ENCODE data around the gene SEC14L1. TPM values are rescaled to one million over a fixed set of nuclear protein-coding genes. Genes with fewer than 3 reads are reported as not detected.

The SEC14L1 gene
- total RNA-seq, 2 donors from 2014 or later = 48.2 to 54.0 TPM

GRCh38 chr17:77237232-77238008 lies 96.7 kb downstream of the SEC14L1 start:
- H3K4me3 ChIP-seq = no peak overlapping the region
- DNase-seq (ENCODE audit: low spot score) = no peak
- H3K4me1 ChIP-seq = peaks cover 0 to 14% of the 10 kb centered on the region in 2 donors
- TF ChIP-seq CTCF (IDR thresholded peaks at IDR 0.05) = no peak
- H3K27ac ChIP-seq = no peak overlapping the region
- H3K9me3 ChIP-seq = no peaks in the 10 kb centered on the region
- no peaks in the 10 kb centered on the region for H3K36me3 ChIP-seq
- H3K27me3 ChIP-seq = no peaks in the 10 kb centered on the region

GRCh38 chr17:77240976-77241375 lies 100.2 kb downstream of the SEC14L1 start:
- H3K4me3 ChIP-seq = no peak overlapping the region
- H3K36me3 ChIP-seq = no peaks in the 10 kb centered on the region
- no peak for DNase-seq (ENCODE audit: low spot score)
- H3K4me1 ChIP-seq = peaks cover 0 to 2% of the 10 kb centered on the region in 2 donors
- H3K27me3 ChIP-seq = no peaks in the 10 kb centered on the region
- no peaks in the 10 kb centered on the region for H3K9me3 ChIP-seq
- H3K27ac ChIP-seq = no peak overlapping the region
- no peak for TF ChIP-seq CTCF (IDR thresholded peaks at IDR 0.05)

- no peak for TF ChIP-seq CTCF (IDR thresholded peaks at IDR 0.05)
- Histone ChIP-seq H3K4me3 (no peak overlapping the region), H3K4me1 (peaks cover 0 to 10% of the 10 kb centered on the region in 2 donors), H3K27ac (no peak overlapping the region), H3K27me3 (no peaks in the 10 kb centered on the region), H3K9me3 (no peaks in the 10 kb centered on the region), H3K36me3 (no peaks in the 10 kb centered on the region)
- no peak for DNase-seq (ENCODE audit: low spot score)
Observed at GRCh38 chr17:77242118-77242851, 101.5 kb downstream of the SEC14L1 start.

GRCh38 chr17:77245162-77245926 lies 104.6 kb downstream of the SEC14L1 start:
- Histone ChIP-seq H3K36me3 (no peaks in the 10 kb centered on the region), H3K9me3 (no peaks in the 10 kb centered on the region), H3K4me1 (peaks cover 0 to 14% of the 10 kb centered on the region in 2 donors), H3K27me3 (no peaks in the 10 kb centered on the region), H3K4me3 (no peak overlapping the region), H3K27ac (no peak overlapping the region)
- TF ChIP-seq CTCF (IDR thresholded peaks at IDR 0.05) = no peak
- no peak for DNase-seq (ENCODE audit: low spot score)

- Histone ChIP-seq H3K36me3 (no peaks in the 10 kb centered on the region), H3K4me1 (peaks cover 0 to 14% of the 10 kb centered on the region in 2 donors), H3K27ac (peak overlapping the region in 1 of 2 donors; percentile 75), H3K4me3 (peak overlapping the region; percentile 44 to 67), H3K27me3 (no peaks in the 10 kb centered on the region), H3K9me3 (no peaks in the 10 kb centered on the region)
- no peak for TF ChIP-seq CTCF (IDR thresholded peaks at IDR 0.05)
- DNase-seq (ENCODE audit: low spot score) = no peak
Observed at GRCh38 chr17:77246110-77247047, 105.6 kb downstream of the SEC14L1 start.

Measured in right atrium auricular region (tissue), 2 donors.